Left lung (tissue), 10 donors: ENCODE measurements around the gene MYEF2. TPM values are rescaled to one million over a fixed set of nuclear protein-coding genes. Genes with fewer than 3 reads are reported as not detected.

ENCODE experiments used
- ATAC-seq: fragments of 200-7000 bp; cut with Tn5 transposase; one replicate; pipeline ENCODE4 v1.9.1; 2020; ENCODE audit warnings: moderate library complexity
- DNase-seq, 4 donors: peaks; one replicate each; pipeline ENCODE4 v3.0.0-alpha.2; 2013 to 2020
- H3K27ac ChIP-seq, 2 donors: fragments of 200-600 bp; sonication (generic) in 1 of 2; one replicate each; pipeline versions ENCODE4 v1.5.0 to v1.8.0; 2020 to 2021
- H3K27me3 ChIP-seq, 2 donors: fragments of 200-600 bp; sonication (generic) in 1 of 2; one replicate each; pipeline versions ENCODE4 v1.5.0 to v1.8.0; 2020 to 2021
- H3K36me3 ChIP-seq, 2 donors: fragments of 200-600 bp; sonication (generic) in 1 of 2; one replicate each; pipeline versions ENCODE4 v1.5.0 to v1.8.0; 2020 to 2021
- H3K4me1 ChIP-seq, 2 donors: fragments of 200-600 bp; one replicate each; pipeline ENCODE4 v1.8.0; 2021
- H3K4me3 ChIP-seq, 2 donors: fragments of 200-600 bp; sonication (generic) in 1 of 2; one replicate each; pipeline versions ENCODE4 v1.5.0 to v1.8.0; 2020 to 2021; ENCODE audit warnings: mild to moderate bottlenecking in 1 of 2
- H3K9me3 ChIP-seq, 2 donors: fragments of 200-600 bp; sonication (generic) in 1 of 2; one replicate each; pipeline versions ENCODE4 v1.5.0 to v1.8.0; 2020 to 2021
- CTCF ChIP-seq, 2 donors: fragments of 200-600 bp; sonication (generic) in 1 of 2; IDR thresholded peaks; one replicate each; pipeline versions ENCODE4 v1.5.0 to v1.8.0; 2021; ENCODE audit warnings: antibody characterized with exemption in 2 of 2
- intact Hi-C, 2 donors: fragments of 100-400 bp; cut with DNase I; formaldehyde crosslinking; loops; one replicate each; pipeline versions ENCODE4 v1.11.2 to v1.14.2; 2022
- polyA plus RNA-seq, 6 donors: library from polyadenylated mRNA; unstranded; fragments of 120-200 nt; gene quantifications; one replicate each; pipeline ENCODE4 v1.2.1, GENCODE V29; 2013; ENCODE audit not compliant: insufficient read length in 6 of 6
- total RNA-seq, 2 donors: library from RNA; stranded (reverse); fragmentation: NEBNext Ultra II Directional; extraction: Animal tissue kit (Norgen Biotek cat#: 25700); gene quantifications; one replicate each; pipeline ENCODE4 v1.2.1, GENCODE V29; 2021
- donor health status: DM: no; HTN: yes; CAD: no.
- donor health status: DM: no; HTN: no; CAD: no.

The MYEF2 gene
- total and polyA plus RNA-seq, 8 donors, result 19.7 to 67.3 (median 48.1) TPM

GRCh38 chr15:48084759-48085590 lies 93.1 kb downstream of the MYEF2 start:
- TF ChIP-seq CTCF (IDR thresholded peaks at IDR 0.05), result peak in 1 of 2 donors; percentile 16
- H3K27ac ChIP-seq, result no peak overlapping the region
- DNase-seq, result peak in 2 of 4 donors; percentile 18 to 55
- ATAC-seq, result peak; percentile 84
- H3K4me3 ChIP-seq, result no peak overlapping the region
- intact Hi-C loops, result no loop called here
- H3K27me3 ChIP-seq, result no peaks in the 10 kb centered on the region
- no peaks in the 10 kb centered on the region for H3K4me1 ChIP-seq
- no peaks in the 10 kb centered on the region for H3K9me3 ChIP-seq
- H3K36me3 ChIP-seq, result no peaks in the 10 kb centered on the region

Other genes with a start within 250 kb of the MYEF2 start
- 1 to 10 TPM in 1 of 2 donors, under 1 TPM in 1; 0.50 to 6.5 TPM for gene SLC24A5, start 57.3 kb downstream of the MYEF2 start, total RNA-seq
- gene SLC24A5, start 57.3 kb downstream of the MYEF2 start, polyA plus RNA-seq, result under 1 TPM in 5 of 6 donors, not detected in 1; 0.14 to 0.65 (median 0.35) TPM
- not detected for gene CTXN2, start 13.4 kb upstream of the MYEF2 start, total RNA-seq
- not detected for gene CTXN2, start 13.4 kb upstream of the MYEF2 start, polyA plus RNA-seq
- gene SLC12A1, start 28.0 kb upstream of the MYEF2 start, total RNA-seq, result not detected
- 1 to 10 TPM in 2 of 6 donors, under 1 TPM in 4; 0.26 to 3.6 (median 0.83) TPM for gene SLC12A1, start 28.0 kb upstream of the MYEF2 start, polyA plus RNA-seq
- gene DUT, start 153.1 kb upstream of the MYEF2 start, total RNA-seq, result 10 to 100 TPM; 78.0 to 78.9 TPM
- 100 to 1,000 TPM; 142 to 176 (median 167) TPM for gene DUT, start 153.1 kb upstream of the MYEF2 start, polyA plus RNA-seq